ENCODE results near the gene DISC1. TPM values are rescaled to one million over a fixed set of nuclear protein-coding genes. Genes with fewer than 3 reads are reported as not detected.

The DISC1 gene
- total RNA-seq, 1 experiment from 2014 or later = 1.8 TPM

GRCh38 chr1:231724876-231725647, 98.5 kb downstream of the DISC1 start:
- Histone ChIP-seq H4K20me1 (ENCODE audit: insufficient read depth) (no peaks in the 10 kb centered on the region), H3K9me2 (ENCODE audit: insufficient read depth) (no peaks in the 10 kb centered on the region), H2AFZ (ENCODE audit: low read depth, low read length, poor library complexity, severe bottlenecking) (no peak overlapping the region), H3K27me3 (ENCODE audit: insufficient read depth, low read length) (no peaks in the 10 kb centered on the region), H3K4me2 (ENCODE audit: low read length) (no peak overlapping the region), H3K27ac (ENCODE audit: low read depth, low read length) (no peak overlapping the region), H3K36me3 (ENCODE audit: control insufficient read depth in 1 of 2, insufficient read depth in 2 of 2, low read length in 2 of 2) (no peaks in the 10 kb centered on the region), H3K9me3 (ENCODE audit: control insufficient read depth in 1 of 2, insufficient read depth in 1 of 2, low read depth in 1 of 2, low read length in 2 of 2) (no peaks in the 10 kb centered on the region), H3K79me2 (ENCODE audit: insufficient read depth, low read length) (no peaks in the 10 kb centered on the region), H3K4me3 (replicated peaks in 1 of 2; ENCODE audit: low read depth in 1 of 2, low read length in 2 of 2) (no peak overlapping the region), H3K9ac (ENCODE audit: low read length) (no peak overlapping the region), H3K4me1 (ENCODE audit: control insufficient read depth in 1 of 2, insufficient read depth in 2 of 2, low read length in 2 of 2) (no peaks in the 10 kb centered on the region)
- ChIA-PET CTCF (interaction anchor here (0.6 kb wide), 1 partner anchor 902 kb away, joined by 3 read pairs; no protein-coding TSS in a partner anchor), RAD21 (ENCODE audit: low non-redundant PET in 1 of 2, low total read pairs in 2 of 2, uncharacterized antibody in 2 of 2, unreplicated experiment in 2 of 2) (no interaction called here), POLR2A (no interaction called here)
- no TSS peak for BruUV-seq (replicated peaks)
- peak; percentile 79 for TF ChIP-seq RAD21 (IDR thresholded peaks at IDR 0.05; ENCODE audit: low read depth)
- TF ChIP-seq JUND (IDR thresholded peaks at IDR 0.05) = no peak
- peak; percentile 59 to 88 (median 79) for TF ChIP-seq CTCF (IDR thresholded peaks at IDR 0.05 in 2 of 3, conservative IDR thresholded peaks at IDR 0.05 in 1 of 3; ENCODE audit: borderline replicate concordance in 1 of 3, insufficient read depth in 1 of 3, low read depth in 2 of 3, low read length in 2 of 3)
- DNase-seq (ENCODE audit: low read depth, low spot score) = peak; percentile 76
- intact Hi-C loops (cut with micrococcal nuclease) = loop anchor here (1.0 to 10.0 kb wide), 3 partner anchors 81 to 900 kb away; no protein-coding TSS in a partner anchor
- ATAC-seq = peak; percentile 99

- POLR2A ChIA-PET = no interaction called here
- CTCF ChIA-PET = no interaction called here
- no peak for TF ChIP-seq MAX (IDR thresholded peaks at IDR 0.05)
- no peak for TF ChIP-seq FOSL1 (IDR thresholded peaks at IDR 0.05; ENCODE audit: low read depth)
- TF ChIP-seq EGR1 (IDR thresholded peaks at IDR 0.05; ENCODE audit: low read depth) = no peak
- no peak for TF ChIP-seq YY1 (IDR thresholded peaks at IDR 0.05; ENCODE audit: extremely low read depth, insufficient replicate concordance, low read depth, low read length)
- no peak for TF ChIP-seq EZH2phosphoT487 (IDR thresholded peaks at IDR 0.05; ENCODE audit: borderline replicate concordance)
- TF ChIP-seq, protein P1, sequence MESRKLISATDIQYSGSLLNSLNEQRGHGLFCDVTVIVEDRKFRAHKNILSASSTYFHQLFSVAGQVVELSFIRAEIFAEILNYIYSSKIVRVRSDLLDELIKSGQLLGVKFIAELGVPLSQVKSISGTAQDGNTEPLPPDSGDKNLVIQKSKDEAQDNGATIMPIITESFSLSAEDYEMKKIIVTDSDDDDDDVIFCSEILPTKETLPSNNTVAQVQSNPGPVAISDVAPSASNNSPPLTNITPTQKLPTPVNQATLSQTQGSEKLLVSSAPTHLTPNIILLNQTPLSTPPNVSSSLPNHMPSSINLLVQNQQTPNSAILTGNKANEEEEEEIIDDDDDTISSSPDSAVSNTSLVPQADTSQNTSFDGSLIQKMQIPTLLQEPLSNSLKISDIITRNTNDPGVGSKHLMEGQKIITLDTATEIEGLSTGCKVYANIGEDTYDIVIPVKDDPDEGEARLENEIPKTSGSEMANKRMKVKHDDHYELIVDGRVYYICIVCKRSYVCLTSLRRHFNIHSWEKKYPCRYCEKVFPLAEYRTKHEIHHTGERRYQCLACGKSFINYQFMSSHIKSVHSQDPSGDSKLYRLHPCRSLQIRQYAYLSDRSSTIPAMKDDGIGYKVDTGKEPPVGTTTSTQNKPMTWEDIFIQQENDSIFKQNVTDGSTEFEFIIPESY (IDR thresholded peaks at IDR 0.05; ENCODE audit: extremely low read depth, insufficient replicate concordance, low read length) = no peak
- no peak for TF ChIP-seq CEBPB (IDR thresholded peaks at IDR 0.05; ENCODE audit: low read depth)
- TF ChIP-seq SP1 (IDR thresholded peaks at IDR 0.05; ENCODE audit: low read depth) = no peak
- no peak for TF ChIP-seq ZFX (IDR thresholded peaks at IDR 0.05)
- TF ChIP-seq EZH2 (IDR thresholded peaks at IDR 0.05) = no peak
- no peak for TF ChIP-seq ELF1 (IDR thresholded peaks at IDR 0.05; ENCODE audit: borderline replicate concordance, low read depth)
- no peak for TF ChIP-seq ATF3 (IDR thresholded peaks at IDR 0.05)
Observed at GRCh38 chr1:231727171-231727570, 100.6 kb downstream of the DISC1 start.

More at GRCh38 chr1:231727171-231727570, 100.6 kb downstream of the DISC1 start:
- DNase-seq (ENCODE audit: low read depth, low spot score) = no peak
- BruUV-seq (replicated peaks) = no TSS peak
- H3K27me3 ChIP-seq (ENCODE audit: insufficient read depth, low read length) = no peaks in the 10 kb centered on the region
- H3K79me2 ChIP-seq (ENCODE audit: insufficient read depth, low read length) = no peaks in the 10 kb centered on the region
- no peaks in the 10 kb centered on the region for H3K4me1 ChIP-seq (ENCODE audit: control insufficient read depth in 1 of 2, insufficient read depth in 2 of 2, low read length in 2 of 2)
- H3K9me2 ChIP-seq (ENCODE audit: insufficient read depth) = no peaks in the 10 kb centered on the region
- no peak overlapping the region for H3K27ac ChIP-seq (ENCODE audit: low read depth, low read length)
- intact Hi-C loops (cut with micrococcal nuclease) = loop anchor here (10.0 kb wide), 1 partner anchor 898 kb away; no protein-coding TSS in a partner anchor
- ATAC-seq = no peak
- no peak overlapping the region for H2AFZ ChIP-seq (ENCODE audit: low read depth, low read length, poor library complexity, severe bottlenecking)
- no peaks in the 10 kb centered on the region for H3K9me3 ChIP-seq (ENCODE audit: control insufficient read depth in 1 of 2, insufficient read depth in 1 of 2, low read depth in 1 of 2, low read length in 2 of 2)
- H3K4me3 ChIP-seq (replicated peaks in 1 of 2; ENCODE audit: low read depth in 1 of 2, low read length in 2 of 2) = no peak overlapping the region
- H3K9ac ChIP-seq (ENCODE audit: low read length) = no peak overlapping the region
- H3K4me2 ChIP-seq (ENCODE audit: low read length) = no peak overlapping the region
- RAD21 ChIA-PET (ENCODE audit: low non-redundant PET in 1 of 2, low total read pairs in 2 of 2, uncharacterized antibody in 2 of 2, unreplicated experiment in 2 of 2) = interaction anchor here (0.7 to 1.2 kb wide), 2 partner anchors 51 to 79 kb away, joined by 3 to 4 read pairs; no protein-coding TSS in a partner anchor
- H4K20me1 ChIP-seq (ENCODE audit: insufficient read depth) = no peaks in the 10 kb centered on the region
- H3K36me3 ChIP-seq (ENCODE audit: control insufficient read depth in 1 of 2, insufficient read depth in 2 of 2, low read length in 2 of 2) = no peaks in the 10 kb centered on the region
